GM12878 (cell line): ENCODE measurements around the gene IL32.

Experiments
- CTCF ChIP-seq, 3 experiments: IDR thresholded peaks in 2 of 3; conservative IDR thresholded peaks in 1 of 3; 2 replicates each; pipeline ENCODE4 v1.5.1; 2011; ENCODE audit warnings: low read depth in 3 of 3, low read length in 3 of 3, mild to moderate bottlenecking in 3 of 3, control low read depth in 2 of 3, moderate library complexity in 2 of 3, inconsistent platforms in 1 of 3, mixed read lengths in 1 of 3; ENCODE audit not compliant: control insufficient read depth in 2 of 3, insufficient read depth in 1 of 3; ENCODE audit errors: extremely low read depth in 1 of 3
- E4F1 ChIP-seq: fragments of 450-650 bp; IDR thresholded peaks from 2 replicates; pipeline ENCODE4 v1.6.1; 2018; ENCODE audit warnings: borderline replicate concordance, mild to moderate bottlenecking; ENCODE audit not compliant: partially characterized antibody
- FOXM1 ChIP-seq: IDR thresholded peaks from 2 replicates; pipeline ENCODE4 v1.6.1; 2012; ENCODE audit warnings: low read depth, mild to moderate bottlenecking, inconsistent platforms, low read length, moderate library complexity
- JUND ChIP-seq: IDR thresholded peaks from 2 replicates; pipeline ENCODE4 v1.6.1; 2012; ENCODE audit warnings: low read depth, mild to moderate bottlenecking, low read length, improper control_type of control experiment, moderate library complexity
- MLLT1 ChIP-seq: fragments of 450-650 bp; IDR thresholded peaks from 2 replicates; pipeline ENCODE4 v1.6.1; 2016; ENCODE audit warnings: mild to moderate bottlenecking
- POLR2AphosphoS5 ChIP-seq: IDR thresholded peaks from 2 replicates; pipeline ENCODE4 v1.6.1; 2011; ENCODE audit warnings: mild to moderate bottlenecking, low read length, inconsistent platforms
- RB1 ChIP-seq: fragments of 450-650 bp; formaldehyde crosslinking; IDR thresholded peaks from 2 replicates; pipeline ENCODE4 v1.6.1; 2017; ENCODE audit warnings: mild to moderate bottlenecking, borderline replicate concordance
- SP1 ChIP-seq: IDR thresholded peaks from one replicate; pipeline ENCODE4 v1.6.1; 2011; ENCODE audit warnings: low read depth, low read length
- USF2 ChIP-seq: IDR thresholded peaks from 2 replicates; pipeline ENCODE4 v1.6.1; 2011; ENCODE audit warnings: low read depth, low read length, improper control_type of control experiment, borderline replicate concordance
- ZNF24 ChIP-seq: fragments of 450-650 bp; IDR thresholded peaks from 2 replicates; pipeline ENCODE4 v1.6.1; 2017; ENCODE audit warnings: antibody characterized with exemption, mild to moderate bottlenecking

- no peak for TF ChIP-seq CTCF (IDR thresholded peaks at IDR 0.05 in 2 of 3, conservative IDR thresholded peaks at IDR 0.05 in 1 of 3; ENCODE audit: control insufficient read depth in 2 of 3, extremely low read depth in 1 of 3, insufficient read depth in 1 of 3, low read depth in 3 of 3, low read length in 3 of 3)
- TF ChIP-seq ZNF24: no peak
- no peak for TF ChIP-seq USF2
- no peak for TF ChIP-seq SP1
- no peak for TF ChIP-seq FOXM1
- TF ChIP-seq POLR2AphosphoS5: no peak
- no peak for TF ChIP-seq RB1
- no peak for TF ChIP-seq JUND
- no peak for TF ChIP-seq MLLT1
- no peak for TF ChIP-seq E4F1
These were observed 23.7 kb downstream of the IL32 start for GRCh38 chr16:3088925-3089716.
